HEK293T (cell line): ENCODE results near the gene VPS9D1.

Source experiments
- BHLHE40 ChIP-seq: fragments of 450-650 bp; IDR thresholded peaks from 2 replicates; pipeline ENCODE4 v1.6.1; 2016; ENCODE audit warnings: mild to moderate bottlenecking, moderate library complexity, borderline replicate concordance
- CTBP1 ChIP-seq: fragments of 450-650 bp; IDR thresholded peaks from 2 replicates; pipeline ENCODE4 v1.6.1; 2016; ENCODE audit warnings: borderline replicate concordance
- FOXA1 ChIP-seq: fragments of 450-650 bp; IDR thresholded peaks from 2 replicates; pipeline ENCODE4 v1.6.1; 2016; ENCODE audit warnings: mild to moderate bottlenecking
- FOXM1 ChIP-seq: fragments of 450-650 bp; IDR thresholded peaks from 2 replicates; pipeline ENCODE4 v1.6.1; 2017; ENCODE audit warnings: mild to moderate bottlenecking, borderline replicate concordance
- HDGF ChIP-seq: fragments of 450-650 bp; IDR thresholded peaks from 2 replicates; pipeline ENCODE4 v1.6.1; 2017; ENCODE audit warnings: antibody characterized with exemption, borderline replicate concordance
- LEF1 ChIP-seq: fragments of 450-650 bp; IDR thresholded peaks from 2 replicates; pipeline ENCODE4 v1.6.1; 2017; ENCODE audit warnings: mild to moderate bottlenecking, borderline replicate concordance
- NFRKB ChIP-seq: fragments of 450-650 bp; IDR thresholded peaks from 2 replicates; pipeline ENCODE4 v1.6.1; 2016; ENCODE audit warnings: mild to moderate bottlenecking, moderate library complexity
- SUZ12 ChIP-seq: fragments of 450-650 bp; IDR thresholded peaks from 2 replicates; pipeline ENCODE4 v1.6.1; 2016; ENCODE audit warnings: mild to moderate bottlenecking
- ZNF384 ChIP-seq: fragments of 450-650 bp; IDR thresholded peaks from 2 replicates; pipeline ENCODE4 v1.6.1; 2016

DNA sequence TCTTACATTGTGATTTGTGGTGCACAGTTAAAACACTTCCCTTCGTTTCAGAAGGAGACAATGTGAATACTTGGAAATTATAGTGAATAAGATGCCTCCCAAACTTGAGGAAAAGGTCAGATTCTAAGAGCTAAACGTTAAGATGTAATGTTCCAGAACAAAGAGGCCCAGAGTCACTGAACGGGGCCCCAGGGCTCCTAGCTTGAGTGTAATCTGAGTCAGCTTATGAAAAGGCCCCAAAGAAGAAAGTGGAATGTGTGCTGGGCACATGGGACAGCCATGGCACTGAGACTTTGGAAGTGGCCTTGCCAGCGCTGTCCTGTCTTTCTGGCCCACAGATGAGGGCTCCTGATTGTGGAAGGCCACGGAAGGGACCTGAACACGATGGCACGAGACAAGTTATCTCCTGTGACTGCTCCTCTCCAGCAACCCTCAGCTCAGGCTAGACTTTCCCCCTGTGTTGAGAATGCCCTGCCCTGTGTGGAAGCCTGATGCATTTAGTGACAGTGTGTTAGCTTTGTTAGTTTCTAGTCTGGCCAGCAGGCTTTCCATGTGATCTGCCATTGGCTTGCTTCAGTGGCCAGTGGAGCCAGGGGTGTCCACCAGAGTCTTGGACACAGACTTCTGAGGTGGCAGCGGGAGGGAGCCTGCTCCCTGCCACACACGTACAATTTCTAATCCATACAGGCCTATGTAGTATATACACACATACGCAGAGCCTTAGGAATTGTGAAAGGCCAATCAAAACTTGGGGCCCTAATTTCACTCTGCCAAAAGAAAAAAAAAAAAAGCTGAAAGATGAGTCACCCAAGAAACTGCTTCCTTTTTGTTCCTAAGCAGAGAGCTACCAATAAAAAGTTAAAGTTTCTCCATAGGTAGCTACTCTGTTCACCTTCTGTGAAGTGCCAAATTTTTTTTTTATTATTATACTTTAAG lies 49.9 kb downstream of the VPS9D1 start:
- TF ChIP-seq NFRKB (no peak), FOXA1 (no peak), FOXM1 (no peak), ZNF384 (no peak), LEF1 (no peak), BHLHE40 (no peak), CTBP1 (no peak), HDGF (no peak), SUZ12 (no peak)
